ENCODE results near the gene EFHC1. TPM values are rescaled to one million over a fixed set of nuclear protein-coding genes. Genes with fewer than 3 reads are reported as not detected.

Gene EFHC1
- total RNA-seq, 1 donor from 2014 or later, result 1.6 TPM

DNA sequence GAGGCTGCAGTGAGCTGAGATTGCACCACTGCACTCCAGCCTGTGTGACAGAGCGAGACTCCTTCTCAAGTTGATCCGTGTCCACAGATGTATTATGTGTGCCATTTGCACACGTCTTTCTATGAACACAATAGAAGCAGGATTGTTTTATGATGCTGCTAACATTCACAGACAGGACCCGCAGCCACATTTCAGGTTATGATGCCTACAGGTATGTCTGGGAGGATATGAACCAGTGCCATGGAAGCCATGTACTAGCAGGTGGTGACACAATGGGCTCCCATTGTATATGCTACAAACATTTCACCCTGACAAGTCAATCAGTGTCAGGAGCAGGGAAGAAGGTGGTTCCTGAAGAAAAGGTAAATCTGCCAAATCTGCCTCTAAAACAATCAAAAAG lies 152.4 kb downstream of the EFHC1 start:
- H3K4me1 Mint-ChIP-seq (ENCODE audit: low read depth), result peaks cover 36% of the 10 kb centered on the region
- H3K4me3 Mint-ChIP-seq (ENCODE audit: low read depth), result no peak overlapping the region
- no peaks in the 10 kb centered on the region for H3K9me3 Mint-ChIP-seq
- intact Hi-C loops (cut with micrococcal nuclease), result loop anchor here (10.0 kb wide), 3 partner anchors 58 to 408 kb away; no protein-coding TSS in a partner anchor
- H3K27me3 Mint-ChIP-seq (ENCODE audit: low read depth), result no peaks in the 10 kb centered on the region
- H3K36me3 Mint-ChIP-seq (ENCODE audit: low read depth), result peaks cover 4% of the 10 kb centered on the region
- DNase-seq (ENCODE audit: low spot score), result no peak
- H3K27ac Mint-ChIP-seq, result no peak overlapping the region

GRCh38 chr6:52573295-52573694 lies 153.2 kb downstream of the EFHC1 start:
- no peaks in the 10 kb centered on the region for H3K9me3 Mint-ChIP-seq
- H3K27ac Mint-ChIP-seq, result peak overlapping the region; percentile 12
- peaks cover 4% of the 10 kb centered on the region for H3K36me3 Mint-ChIP-seq (ENCODE audit: low read depth)
- DNase-seq (ENCODE audit: low spot score), result no peak
- H3K27me3 Mint-ChIP-seq (ENCODE audit: low read depth), result no peaks in the 10 kb centered on the region
- H3K4me1 Mint-ChIP-seq (ENCODE audit: low read depth), result peaks cover 37% of the 10 kb centered on the region
- intact Hi-C loops (cut with micrococcal nuclease), result loop anchor here (10.0 kb wide), 3 partner anchors 58 to 408 kb away; no protein-coding TSS in a partner anchor
- no peak overlapping the region for H3K4me3 Mint-ChIP-seq (ENCODE audit: low read depth)

Other genes starting within 250 kb of the EFHC1 start
- 0.18 TPM in 1 of 2 replicates, not detected in the other for gene IL17A, start 234.0 kb upstream of the EFHC1 start, total RNA-seq
- not detected in 2 replicates for gene IL17F, start 175.8 kb upstream of the EFHC1 start, total RNA-seq
- 213 TPM in 2 replicates for gene MCM3, start 135.6 kb upstream of the EFHC1 start, total RNA-seq
- gene PAQR8, start 58.2 kb upstream of the EFHC1 start, total RNA-seq, result 6.8 and 8.8 TPM in 2 replicates
- 4.7 TPM in 2 replicates for gene TRAM2, start 156.7 kb downstream of the EFHC1 start, total RNA-seq